GM23338 (cell line): ENCODE results near the gene DYRK3. TPM values are rescaled to one million over a fixed set of nuclear protein-coding genes. Genes with fewer than 3 reads are reported as not detected.

Experiments
- CREB1 ChIP-seq: fragments of 250-450 bp; sonication (Bioruptor Pico); IDR thresholded peaks from 2 replicates; pipeline ENCODE4 v1.5.0; 2020; ENCODE audit warnings: low read depth, mild to moderate bottlenecking, moderate library complexity
- EZH2 ChIP-seq: fragments of 200-600 bp; sonication (generic); IDR thresholded peaks from one replicate; pipeline ENCODE4 v1.8.0; 2017; ENCODE audit warnings: antibody characterized with exemption, mild to moderate bottlenecking, low read depth; ENCODE audit not compliant: unreplicated experiment
- EZH2phosphoT487 ChIP-seq: fragments of 200-600 bp; sonication (generic); IDR thresholded peaks from one replicate; pipeline ENCODE4 v1.8.1; 2018; ENCODE audit warnings: antibody characterized with exemption; ENCODE audit not compliant: unreplicated experiment
- JUNB ChIP-seq: IDR thresholded peaks from one replicate; pipeline ENCODE4 v1.6.1; 2016; ENCODE audit warnings: antibody characterized with exemption; ENCODE audit not compliant: unreplicated experiment
- REST ChIP-seq: IDR thresholded peaks from one replicate; pipeline ENCODE4 v1.6.1; 2018; ENCODE audit warnings: antibody characterized with exemption; ENCODE audit not compliant: unreplicated experiment
- ZNF331 ChIP-seq: fragments of 250-450 bp; sonication (Bioruptor Pico); IDR thresholded peaks from 2 replicates; pipeline ENCODE4 v1.5.0; 2020; ENCODE audit warnings: low read depth, mild to moderate bottlenecking, moderate library complexity
- ZNF462 ChIP-seq: fragments of 250-450 bp; sonication (Bioruptor Pico); IDR thresholded peaks from 2 replicates; pipeline ENCODE4 v1.5.0; 2020; ENCODE audit warnings: mild to moderate bottlenecking, moderate library complexity
- polyA plus RNA-seq: library from polyadenylated mRNA; unstranded; fragments of >200 nt; fragmentation: Nextera tagmentation; extraction: Ambion mirVana; gene quantifications from 2 replicates; pipeline ENCODE4 v1.2.1, GENCODE V29; 2016
- total RNA-seq: library from RNA; depleted of rRNA; stranded (reverse); fragments of >200 nt; shearing (Covaris generic); gene quantifications from 2 replicates; pipeline ENCODE4 v1.2.3, GENCODE V29; 2014

Gene DYRK3
- total and polyA plus RNA-seq, 2 experiments from 2014 or later, result 2.9 to 9.5 TPM

GRCh38 chr1:206628916-206629315, 6.4 kb upstream of the DYRK3 start (continued):
- TF ChIP-seq ZNF462 (no peak), CREB1 (CRISPR knock-in tag) (no peak), ZNF331 (CRISPR knock-in tag) (no peak), JUNB (no peak), REST (no peak), EZH2 (no peak), EZH2phosphoT487 (no peak)
